Breast epithelium (tissue), 4 donors: Measurements from ENCODE around the gene COMMD8. TPM values are rescaled to one million over a fixed set of nuclear protein-coding genes. Genes with fewer than 3 reads are reported as not detected.

Experiments used
- DNase-seq, 2 donors: peaks; one replicate each; pipeline ENCODE4 v3.0.0-alpha.2; 2019; ENCODE audit warnings: low spot score in 2 of 2
- H3K27ac ChIP-seq, 2 donors: fragments of 200-600 bp; sonication (generic) in 1 of 2; one replicate each; pipeline ENCODE4 v1.5.1; 2016 to 2019; ENCODE audit warnings: mild to moderate bottlenecking in 1 of 2
- H3K27me3 ChIP-seq, 2 donors: fragments of 200-600 bp; sonication (generic) in 1 of 2; one replicate each; pipeline versions ENCODE4 v1.5.1 to v1.6.0; 2017 to 2019; ENCODE audit warnings: control low read depth in 1 of 2, mild to moderate bottlenecking in 1 of 2
- H3K36me3 ChIP-seq: fragments of 200-600 bp; one replicate; pipeline ENCODE4 v1.5.1; 2019
- H3K4me1 ChIP-seq, 2 donors: fragments of 200-600 bp; sonication (generic); one replicate each; pipeline ENCODE4 v1.5.1; 2016 to 2019; ENCODE audit warnings: control low read depth in 1 of 2
- H3K4me3 ChIP-seq, 3 donors: fragments of 200-600 bp; sonication (generic); 1 replicate in 2 of 3; 2 replicates in 1 of 3; pipeline ENCODE4 v1.5.1; 2016 to 2019; ENCODE audit warnings: mild to moderate bottlenecking in 3 of 3, moderate library complexity in 2 of 3
- H3K9me3 ChIP-seq, 2 donors: fragments of 200-600 bp; sonication (generic) in 1 of 2; one replicate each; pipeline ENCODE4 v1.5.1; 2016 to 2019; ENCODE audit warnings: control low read depth in 1 of 2
- CTCF ChIP-seq, 3 donors: fragments of 450-650 bp; IDR thresholded peaks; one replicate each; pipeline ENCODE4 v1.5.1; 2016 to 2017; ENCODE audit warnings: antibody characterized with exemption in 3 of 3, mild to moderate bottlenecking in 3 of 3, moderate library complexity in 3 of 3
- POLR2A ChIP-seq: fragments of 450-650 bp; IDR thresholded peaks from one replicate; pipeline ENCODE4 v1.6.1; 2016; ENCODE audit warnings: antibody characterized with exemption, mild to moderate bottlenecking, moderate library complexity
- POLR2AphosphoS5 ChIP-seq, 3 donors: sonication (generic); formaldehyde crosslinking; IDR thresholded peaks; one replicate each; pipeline ENCODE4 v1.6.1; 2017; ENCODE audit warnings: antibody characterized with exemption in 3 of 3
- intact Hi-C: fragments of 100-400 bp; cut with DNase I; formaldehyde crosslinking; loops from one replicate; pipeline ENCODE4 v1.15.1; 2023; ENCODE audit warnings: low total_unique reads
- total RNA-seq, 3 donors: library from RNA; depleted of rRNA; stranded (reverse); fragments of >200 nt; gene quantifications; one replicate each; pipeline ENCODE4 v1.1.0, GENCODE V29; 2016

Gene COMMD8
- total RNA-seq, 3 donors from 2014 or later = 11.8 to 12.8 (median 12.3) TPM

- intact Hi-C loops = no loop called here
- Histone ChIP-seq H3K27me3 (no peaks in the 10 kb centered on the region), H3K27ac (no peak overlapping the region), H3K36me3 (no peaks in the 10 kb centered on the region), H3K4me3 (no peak overlapping the region), H3K9me3 (no peaks in the 10 kb centered on the region), H3K4me1 (no peaks in the 10 kb centered on the region)
- DNase-seq = no peak
- TF ChIP-seq POLR2AphosphoS5 (IDR thresholded peaks at IDR 0.05) (no peak), CTCF (IDR thresholded peaks at IDR 0.05) (no peak), POLR2A (no peak)
Measured at GRCh38 chr4:47499700-47500099, 36.2 kb upstream of the COMMD8 start.

GRCh38 chr4:47498899-47499298, 35.4 kb upstream of the COMMD8 start:
- Histone ChIP-seq H3K9me3 (no peaks in the 10 kb centered on the region), H3K27me3 (no peaks in the 10 kb centered on the region), H3K4me3 (no peak overlapping the region), H3K4me1 (no peaks in the 10 kb centered on the region), H3K27ac (no peak overlapping the region), H3K36me3 (no peaks in the 10 kb centered on the region)
- no peak for DNase-seq
- intact Hi-C loops = no loop called here
- TF ChIP-seq CTCF (IDR thresholded peaks at IDR 0.05) = no peak
- TF ChIP-seq POLR2AphosphoS5 (IDR thresholded peaks at IDR 0.05) = no peak
- TF ChIP-seq POLR2A = no peak

- TF ChIP-seq POLR2AphosphoS5 (IDR thresholded peaks at IDR 0.05) (no peak), CTCF (IDR thresholded peaks at IDR 0.05) (no peak), POLR2A (no peak)
- Histone ChIP-seq H3K36me3 (no peaks in the 10 kb centered on the region), H3K27ac (no peak overlapping the region), H3K4me1 (no peaks in the 10 kb centered on the region), H3K9me3 (no peaks in the 10 kb centered on the region), H3K27me3 (no peaks in the 10 kb centered on the region), H3K4me3 (no peak overlapping the region)
- DNase-seq = no peak
- intact Hi-C loops = no loop called here
Measured at GRCh38 chr4:47494124-47494430, 30.6 kb upstream of the COMMD8 start.

- intact Hi-C loops = no loop called here
- Histone ChIP-seq H3K27me3 (no peaks in the 10 kb centered on the region), H3K4me3 (no peak overlapping the region), H3K4me1 (no peaks in the 10 kb centered on the region), H3K36me3 (no peaks in the 10 kb centered on the region), H3K27ac (no peak overlapping the region), H3K9me3 (no peaks in the 10 kb centered on the region)
- TF ChIP-seq POLR2AphosphoS5 (IDR thresholded peaks at IDR 0.05) (no peak), CTCF (IDR thresholded peaks at IDR 0.05) (no peak), POLR2A (no peak)
- DNase-seq = no peak
Measured at GRCh38 chr4:47493238-47494123, 30.0 kb upstream of the COMMD8 start.

GRCh38 chr4:47490550-47490949, 27.0 kb upstream of the COMMD8 start:
- no peaks in the 10 kb centered on the region for H3K36me3 ChIP-seq
- H3K27me3 ChIP-seq = no peaks in the 10 kb centered on the region
- no peak overlapping the region for H3K4me3 ChIP-seq
- no peaks in the 10 kb centered on the region for H3K9me3 ChIP-seq
- TF ChIP-seq POLR2AphosphoS5 (IDR thresholded peaks at IDR 0.05) (no peak), CTCF (IDR thresholded peaks at IDR 0.05) (peak in 2 of 3 donors; percentile 21 to 24), POLR2A (no peak)
- no peak for DNase-seq
- H3K4me1 ChIP-seq = no peaks in the 10 kb centered on the region
- H3K27ac ChIP-seq = no peak overlapping the region
- intact Hi-C loops = no loop called here
